Measurements from ENCODE around the gene CTU2.
A peak's percentile ranks its signal among the peaks of the same experiment; 100 is the strongest.
"Not testable (repeated sequence)": the region's sequence is repeated elsewhere in the genome, so short reads cannot be mapped to it uniquely, and the experiment has no call there.

The CTU2 gene

DNA sequence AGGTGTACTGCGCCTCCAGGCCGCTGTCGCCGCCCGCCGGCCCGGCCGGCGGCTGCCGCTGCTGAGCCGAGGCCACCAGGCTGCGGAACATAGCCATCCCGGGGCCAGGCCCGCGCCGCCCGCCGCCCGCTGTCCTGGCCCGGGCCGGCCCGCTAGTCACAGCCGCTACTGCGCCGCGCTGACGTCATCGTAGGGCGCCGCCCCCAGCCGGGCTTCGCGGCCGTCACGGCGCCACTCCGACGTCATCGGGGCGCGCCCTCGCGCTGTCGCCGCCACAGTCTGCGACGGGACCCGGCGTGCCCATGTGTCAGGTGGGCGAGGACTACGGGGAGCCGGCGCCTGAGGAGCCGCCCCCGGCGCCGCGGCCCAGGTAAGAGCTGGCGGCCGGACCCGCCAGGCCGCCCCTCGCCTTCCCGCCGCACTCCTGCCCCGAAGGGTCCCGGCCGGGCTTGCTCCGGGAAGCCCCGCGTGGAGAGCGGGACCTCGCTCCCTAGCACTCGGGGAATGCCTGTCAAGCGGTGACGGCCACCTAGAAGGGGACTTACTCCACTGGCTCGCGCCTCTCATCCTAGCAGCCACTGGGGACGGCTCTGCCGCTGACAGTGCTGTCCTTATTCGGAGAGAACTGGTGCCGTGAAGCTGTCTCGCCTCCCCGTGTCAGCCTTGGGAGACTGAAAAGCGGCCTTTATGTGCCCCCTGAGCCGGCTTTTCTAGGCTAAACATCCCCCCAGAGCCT, at the start of gene CTU2, which contains the start of gene RNF166:
TSS of gene CTU2 (plus strand) at position 275 of the 736 bp plus-strand sequence. CDS start at position 303, 28 bp downstream.
TSS of gene RNF166 (minus strand) at position 180 of the 736 bp plus-strand sequence. CDS start at position 97, 83 bp downstream.
- peak; percentile 87 for DNase-seq (ENCODE audit: low read depth)

DNA sequence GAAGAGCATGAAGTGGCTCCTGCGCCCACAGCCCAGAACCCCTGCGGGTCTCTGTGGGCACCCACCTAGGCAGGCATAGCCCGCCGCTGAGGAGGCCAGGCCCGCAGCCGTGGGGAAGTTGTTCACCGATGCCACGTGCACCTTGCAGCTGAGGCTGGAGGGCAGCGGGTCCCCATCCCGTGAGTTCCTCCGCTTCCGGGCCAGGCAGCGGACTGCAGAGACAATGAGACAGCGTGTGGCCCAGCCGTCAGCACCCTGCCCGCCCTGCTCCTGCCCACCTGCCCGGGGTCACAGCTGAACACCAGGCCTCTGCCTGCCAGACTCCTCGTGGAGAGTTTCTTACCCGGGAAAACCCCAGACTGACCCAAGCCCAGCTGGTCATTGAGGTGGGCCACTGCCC, 48.9 kb upstream of the CTU2 start:
- no peak for DNase-seq (ENCODE audit: low read depth)

GRCh38 chr16:88658714-88659113, 47.6 kb upstream of the CTU2 start:
- no peak for DNase-seq (ENCODE audit: low read depth)

DNA sequence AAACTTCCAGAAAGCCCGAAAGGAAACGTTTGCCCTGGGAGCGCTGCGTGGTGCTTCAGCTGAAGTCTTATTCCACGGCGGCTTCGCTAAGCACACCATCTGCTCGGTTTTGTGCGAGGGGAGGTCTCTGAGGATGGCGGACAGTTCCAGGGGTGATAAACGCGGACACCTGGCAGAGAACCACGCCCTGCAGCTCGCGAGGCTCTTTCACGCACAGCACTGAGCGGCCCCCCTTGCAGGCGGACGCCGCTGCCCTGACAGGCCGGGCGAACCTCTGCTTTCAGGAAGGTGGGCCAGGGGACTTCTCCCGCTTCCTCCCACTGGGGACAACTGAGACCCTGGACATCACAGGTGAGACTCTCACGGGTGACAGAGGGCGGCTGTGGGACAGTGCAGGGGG, 47.1 kb upstream of the CTU2 start:
- DNase-seq (ENCODE audit: low read depth) = no peak

DNA sequence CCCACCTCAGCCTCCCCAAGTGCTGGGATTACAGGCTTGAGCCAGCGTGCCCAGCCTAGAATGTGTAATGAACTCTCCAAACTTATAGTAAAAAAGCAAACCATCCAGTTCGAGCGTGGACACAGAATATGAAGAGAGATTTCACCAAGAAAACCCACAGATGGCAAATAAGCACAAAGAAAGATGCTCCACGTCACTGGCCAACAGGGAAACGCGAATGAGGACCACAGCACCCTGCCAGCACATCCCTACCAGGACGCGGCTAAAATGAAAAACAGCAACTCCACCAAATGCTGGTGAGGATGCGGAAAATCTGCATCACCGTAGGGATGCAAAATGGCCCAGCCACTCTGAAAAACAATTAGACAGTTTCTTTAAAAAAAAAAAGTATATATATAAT, 44.8 kb upstream of the CTU2 start:
- no peak for DNase-seq (ENCODE audit: low read depth)

GRCh38 chr16:88662222-88662842, 44.0 kb upstream of the CTU2 start:
- DNase-seq (ENCODE audit: low read depth) = no peak

GRCh38 chr16:88662843-88663606, 43.3 kb upstream of the CTU2 start, which contains the start of gene MVD:
MVD (minus strand) TSS chr16:88663091; CDS start chr16:88663080, 11 bp downstream.
- DNase-seq (ENCODE audit: low read depth) = peak; percentile 81

- no peak for DNase-seq (ENCODE audit: low read depth)
Measured at GRCh38 chr16:88665148-88665547, 41.2 kb upstream of the CTU2 start.

DNA sequence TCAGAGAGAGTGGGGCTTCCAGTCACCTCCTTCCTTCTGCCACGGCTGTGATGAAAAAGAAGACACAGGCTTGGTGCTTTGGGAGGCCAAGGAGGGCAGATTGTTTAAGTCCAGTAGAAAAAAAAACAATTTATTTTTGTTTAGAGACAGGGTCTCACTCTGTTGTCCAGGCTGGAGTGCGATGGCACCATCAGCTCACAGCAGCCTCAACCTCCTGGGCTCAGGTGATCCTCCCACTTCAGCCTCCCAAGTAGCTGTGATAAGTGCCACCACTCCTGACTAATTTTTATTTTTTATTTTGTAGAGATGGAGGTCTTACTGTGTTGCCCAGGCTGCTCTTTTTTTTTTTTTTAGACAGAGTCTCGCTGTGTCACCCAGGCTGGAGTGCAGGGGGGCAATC, 40.7 kb upstream of the CTU2 start:
- no peak for DNase-seq (ENCODE audit: low read depth)

DNA sequence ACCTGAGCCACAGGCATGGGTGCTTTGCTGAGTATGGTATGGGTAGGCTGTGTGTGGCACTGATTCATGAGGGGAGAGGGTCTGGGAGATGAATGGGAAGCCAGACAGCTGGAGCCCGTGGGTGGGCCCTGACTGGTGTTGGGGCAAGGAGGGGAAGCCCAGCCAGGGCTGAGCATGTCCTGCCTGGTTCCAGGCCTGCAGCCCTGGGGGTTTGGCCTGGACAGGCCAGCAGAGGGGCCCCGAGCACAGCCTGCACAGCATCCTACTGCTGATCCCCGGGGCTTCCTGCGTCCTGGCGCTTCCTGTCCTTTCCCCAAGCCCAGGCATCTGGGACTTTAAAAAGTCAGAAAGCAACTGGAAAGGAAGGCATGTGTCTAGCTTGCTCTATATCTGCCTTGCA, 38.8 kb upstream of the CTU2 start:
- no peak for DNase-seq (ENCODE audit: low read depth)

DNA sequence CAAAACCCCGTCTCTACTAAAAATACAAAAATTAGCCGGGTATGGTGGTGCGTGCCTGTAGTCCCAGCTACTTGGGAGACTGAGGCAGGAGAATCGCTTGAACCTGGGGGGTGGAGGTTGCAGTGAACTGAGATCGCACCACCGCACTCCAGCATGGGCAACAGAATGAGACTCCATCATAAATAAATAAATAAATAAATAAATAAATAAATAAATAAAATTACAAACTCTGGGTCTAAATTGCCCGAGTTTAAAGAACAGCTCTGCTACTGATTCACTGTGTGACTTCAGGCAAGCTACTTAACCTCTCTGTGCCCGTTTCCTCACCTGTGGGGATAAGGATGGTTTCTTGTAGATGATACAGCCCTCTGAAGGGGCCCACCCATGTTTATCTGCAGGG, 36.8 kb upstream of the CTU2 start:
- DNase-seq (ENCODE audit: low read depth) = not testable (repeated sequence)

GRCh38 chr16:88669980-88670379, 36.3 kb upstream of the CTU2 start:
- no peak for DNase-seq (ENCODE audit: low read depth)

DNA sequence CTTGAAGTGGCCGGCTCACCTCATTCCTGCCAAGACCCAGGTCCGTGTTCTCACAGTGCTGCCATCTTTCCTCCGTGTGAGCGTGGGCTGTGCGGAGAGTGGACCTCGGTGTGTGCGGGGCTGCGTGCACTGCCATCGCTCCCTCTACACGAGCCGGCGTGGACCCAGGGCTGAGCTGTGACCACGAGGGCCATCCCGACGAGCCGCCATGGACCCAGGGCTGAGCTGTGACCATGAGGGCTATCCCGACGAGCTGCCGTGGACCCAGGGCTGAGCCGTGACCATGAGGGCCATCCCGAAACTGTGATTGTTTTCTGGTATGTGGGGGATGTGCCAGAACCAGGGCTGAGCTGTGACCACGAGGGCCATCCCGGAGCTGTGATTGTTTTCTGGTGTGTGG, 34.5 kb upstream of the CTU2 start:
- no peak for DNase-seq (ENCODE audit: low read depth)

DNA sequence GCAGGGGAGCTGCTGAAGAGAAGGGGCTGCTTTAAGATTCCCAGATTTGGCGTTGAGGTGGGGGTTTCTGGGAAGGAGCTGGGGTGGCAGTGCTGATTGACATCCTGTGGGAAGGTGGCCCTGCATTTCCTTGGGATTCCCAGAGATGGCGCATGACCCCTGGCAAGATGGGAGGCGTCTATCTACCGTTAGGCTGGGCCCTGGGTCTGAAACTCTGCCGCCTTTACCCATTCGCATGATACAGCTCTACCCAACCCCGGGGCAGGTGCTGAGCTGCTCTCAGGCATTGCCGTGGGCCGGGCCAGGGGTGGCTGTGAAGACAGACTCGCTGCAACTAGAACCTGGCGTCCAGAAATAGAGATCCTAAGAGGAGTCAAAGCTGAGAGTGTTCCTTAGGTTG, 33.5 kb upstream of the CTU2 start:
- no peak for DNase-seq (ENCODE audit: low read depth)

- no peak for DNase-seq (ENCODE audit: low read depth)
Measured at GRCh38 chr16:88673716-88674379, 32.5 kb upstream of the CTU2 start.

- DNase-seq (ENCODE audit: low read depth) = no peak
Measured at GRCh38 chr16:88676502-88677242, 29.6 kb upstream of the CTU2 start.

DNA sequence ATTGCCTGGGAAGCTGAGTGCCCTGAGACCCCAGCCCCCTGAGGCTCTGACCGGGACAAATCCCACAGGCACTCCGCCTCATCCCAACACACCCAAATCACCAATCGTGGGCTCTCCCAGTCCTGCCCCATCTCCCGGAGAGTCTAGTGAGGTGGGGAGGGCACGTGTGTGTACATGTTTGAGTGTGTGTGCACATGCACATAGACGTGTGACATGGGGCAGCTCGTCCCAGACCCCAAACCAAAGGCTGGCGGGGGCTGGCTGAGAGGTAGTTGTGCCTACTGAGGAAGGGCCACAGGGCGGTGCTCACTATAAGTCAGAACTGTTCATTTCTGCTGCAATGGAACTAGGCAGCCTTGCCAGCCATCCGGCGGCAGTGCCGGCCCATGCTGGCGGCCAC, 28.6 kb upstream of the CTU2 start:
- DNase-seq (ENCODE audit: low read depth) = no peak

DNA sequence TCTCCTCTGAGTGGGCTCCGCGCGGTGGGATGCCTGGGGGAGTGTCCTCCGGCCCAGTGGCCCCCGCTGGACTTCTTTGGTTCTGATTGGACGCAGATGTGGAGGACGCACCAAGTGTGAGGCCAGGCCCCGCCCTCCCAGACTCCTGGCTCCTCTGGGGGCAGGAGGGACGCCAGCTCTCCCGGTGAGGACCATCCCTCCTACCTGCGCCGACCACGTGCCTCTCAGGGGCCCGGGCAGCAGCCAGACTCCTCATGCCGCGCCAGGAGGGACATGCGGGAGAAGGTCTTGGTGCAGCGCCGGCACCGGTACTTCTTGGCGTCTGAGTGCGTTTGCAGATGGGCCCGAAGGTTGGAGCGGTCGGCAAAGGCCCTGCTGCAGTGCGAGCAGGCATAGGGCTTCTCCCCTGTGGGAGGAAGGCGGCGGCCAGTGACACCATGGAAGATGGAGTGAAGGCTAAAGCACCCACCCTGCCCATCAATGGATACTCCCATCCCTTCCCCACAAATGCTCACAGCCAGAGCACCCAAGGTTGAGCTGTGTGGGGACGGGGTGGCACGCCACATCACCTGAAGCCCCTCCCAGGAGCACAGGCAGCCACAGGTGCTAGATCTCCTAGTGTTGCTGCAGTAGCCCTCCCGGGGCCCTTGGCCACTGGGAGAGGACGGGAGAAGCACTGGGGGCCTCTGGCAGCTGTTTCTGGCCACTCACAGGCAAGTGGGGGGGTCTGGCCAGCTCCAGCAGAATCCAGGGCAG, 27.9 kb upstream of the CTU2 start:
- DNase-seq (ENCODE audit: low read depth) = no peak

DNA sequence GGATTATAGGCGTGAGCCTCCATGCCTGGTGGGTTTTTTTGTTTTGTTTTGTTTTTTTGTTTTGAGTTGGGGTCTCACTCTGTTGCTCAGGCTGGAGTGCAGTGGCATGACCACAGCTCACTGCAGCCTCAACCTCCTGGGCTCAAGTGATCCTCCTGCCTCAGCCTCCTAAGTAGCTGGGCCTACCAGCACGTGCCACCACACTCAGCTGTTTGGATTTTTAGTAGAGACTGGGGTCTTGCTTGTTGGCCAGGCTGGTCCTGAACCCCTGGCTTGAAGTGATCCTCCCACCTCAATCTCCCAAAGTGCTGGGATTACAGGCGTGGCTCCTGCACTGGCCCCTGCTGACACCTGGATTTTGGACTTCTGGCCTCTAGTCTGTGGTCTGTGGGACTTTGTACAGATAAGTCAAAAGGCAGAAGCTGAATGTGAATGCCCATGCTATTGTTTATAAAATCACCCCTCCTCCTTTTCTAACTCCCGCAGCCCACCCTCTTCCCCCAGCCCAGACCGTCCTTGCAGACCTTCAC, 25.7 kb upstream of the CTU2 start:
- no peak for DNase-seq (ENCODE audit: low read depth)

GRCh38 chr16:88681084-88681680, 25.1 kb upstream of the CTU2 start:
- DNase-seq (ENCODE audit: low read depth) = no peak

All from stimulated activated CD8-positive, alpha-beta memory T cell treated with anti-CD3 and anti-CD28 coated beads, Interleukin-7, amount 100 ng/mL, for 24 hours (primary cell).